Gastroesophageal sphincter (tissue), 4 donors: Measurements from ENCODE around the gene TMEM51. TPM values are rescaled to one million over a fixed set of nuclear protein-coding genes. Genes with fewer than 3 reads are reported as not detected.

ENCODE experiments used
- ATAC-seq: fragments of 150-250 bp; one replicate; pipeline ENCODE4 v1.9.1; 2016; ENCODE audit warnings: mild to moderate bottlenecking, moderate library complexity
- H3K27ac ChIP-seq, 4 donors: fragments of 200-600 bp; sonication (generic) in 3 of 4; 1 replicate in 3 of 4; 2 replicates in 1 of 4; pipeline ENCODE4 v1.5.1; 2016 to 2019
- H3K27me3 ChIP-seq: fragments of 200-600 bp; sonication (generic); one replicate; pipeline ENCODE4 v1.5.1; 2019
- H3K36me3 ChIP-seq, 2 donors: fragments of 200-600 bp; sonication (generic); one replicate each; pipeline ENCODE4 v1.5.1; 2019; ENCODE audit warnings: control low read depth in 1 of 2
- H3K4me1 ChIP-seq, 3 donors: fragments of 200-600 bp; sonication (generic); 1 replicate in 2 of 3; 2 replicates in 1 of 3; pipeline ENCODE4 v1.5.1; 2016 to 2019; ENCODE audit warnings: control low read depth in 2 of 3
- H3K4me3 ChIP-seq, 2 donors: fragments of 200-600 bp; sonication (generic); one replicate each; pipeline ENCODE4 v1.5.1; 2019; ENCODE audit warnings: mild to moderate bottlenecking in 1 of 2, moderate library complexity in 1 of 2
- H3K9me3 ChIP-seq, 3 donors: fragments of 200-600 bp; sonication (generic); one replicate each; pipeline ENCODE4 v1.5.1; 2017 to 2019; ENCODE audit warnings: control low read depth in 2 of 3
- CTCF ChIP-seq, 4 experiments: fragments of 200-600 bp in 2 of 4; fragments of 450-650 bp in 2 of 4; sonication (generic) in 1 of 4; IDR thresholded peaks; one replicate each; pipeline ENCODE4 v1.5.1; 2017 to 2019; ENCODE audit warnings: antibody characterized with exemption in 4 of 4, mild to moderate bottlenecking in 2 of 4, moderate library complexity in 2 of 4
- EP300 ChIP-seq: sonication (generic); formaldehyde crosslinking; IDR thresholded peaks from one replicate; pipeline ENCODE4 v1.6.1; 2017; ENCODE audit warnings: antibody characterized with exemption, mild to moderate bottlenecking
- POLR2A ChIP-seq, 2 donors: fragments of 450-650 bp; IDR thresholded peaks; one replicate each; pipeline ENCODE4 v1.6.1; 2017; ENCODE audit warnings: antibody characterized with exemption in 2 of 2, mild to moderate bottlenecking in 2 of 2, moderate library complexity in 1 of 2
- POLR2AphosphoS5 ChIP-seq: sonication (generic); formaldehyde crosslinking; IDR thresholded peaks from one replicate; pipeline ENCODE4 v1.6.1; 2017; ENCODE audit warnings: antibody characterized with exemption
- WGBS, 2 donors: methylation state at CpG; one replicate each; pipeline ENCODE4 v1.1.5; 2018; ENCODE audit warnings: low coverage in 1 of 2; 5-methylcytosine and 5-hydroxymethylcytosine counted together
- total RNA-seq, 4 donors: library from RNA; depleted of rRNA; stranded (reverse); fragments of >200 nt; gene quantifications; one replicate each; pipeline ENCODE4 v1.1.0, GENCODE V29; 2016

Gene TMEM51
- total RNA-seq, 4 donors from 2014 or later: 12.6 to 34.7 (median 17.7) TPM

- TF ChIP-seq POLR2A (IDR thresholded peaks at IDR 0.05) (no peak), POLR2AphosphoS5 (no peak), EP300 (no peak), CTCF (IDR thresholded peaks at IDR 0.05) (no peak)
- no peak for ATAC-seq
- H3K27me3 ChIP-seq: no peaks in the 10 kb centered on the region
- no peaks in the 10 kb centered on the region for H3K36me3 ChIP-seq
- no peak overlapping the region for H3K4me3 ChIP-seq
- 78 to 93% methylated on average over 3 to 6 of the region's 9 CpGs for WGBS, 2 donors
- H3K4me1 ChIP-seq: peaks cover 0 to 16% (median 0%) of the 10 kb centered on the region in 3 donors
- no peak overlapping the region for H3K27ac ChIP-seq
- H3K9me3 ChIP-seq: no peaks in the 10 kb centered on the region
Measured at GRCh38 chr1:15196069-15196468, 42.5 kb downstream of the TMEM51 start.

GRCh38 chr1:15196807-15197530, 43.4 kb downstream of the TMEM51 start:
- H3K4me3 ChIP-seq: no peak overlapping the region
- 65 to 82% methylated on average over 4 to 5 of the region's 8 CpGs for WGBS, 2 donors
- no peaks in the 10 kb centered on the region for H3K27me3 ChIP-seq
- no peaks in the 10 kb centered on the region for H3K9me3 ChIP-seq
- peaks cover 0 to 25% (median 0%) of the 10 kb centered on the region in 3 donors for H3K4me1 ChIP-seq
- H3K36me3 ChIP-seq: no peaks in the 10 kb centered on the region
- TF ChIP-seq POLR2AphosphoS5 (no peak), POLR2A (IDR thresholded peaks at IDR 0.05) (no peak), EP300 (no peak), CTCF (IDR thresholded peaks at IDR 0.05) (no peak)
- no peak overlapping the region for H3K27ac ChIP-seq
- ATAC-seq: no peak

GRCh38 chr1:15197591-15198447, 44.3 kb downstream of the TMEM51 start:
- Histone ChIP-seq H3K27me3 (no peaks in the 10 kb centered on the region), H3K36me3 (no peaks in the 10 kb centered on the region), H3K4me3 (no peak overlapping the region), H3K4me1 (peaks cover 0 to 29% (median 0%) of the 10 kb centered on the region in 3 donors), H3K9me3 (no peaks in the 10 kb centered on the region), H3K27ac (no peak overlapping the region)
- no peak for ATAC-seq
- TF ChIP-seq POLR2AphosphoS5 (no peak), POLR2A (IDR thresholded peaks at IDR 0.05) (no peak), CTCF (IDR thresholded peaks at IDR 0.05) (no peak), EP300 (no peak)
- whole genome bisulfite sequencing, 2 donors: 75 to 76% methylated on average over 4 to 7 of the region's 12 CpGs

- WGBS, 2 donors: 63 to 83% methylated on average over 4 to 5 of the region's 8 CpGs
- H3K36me3 ChIP-seq: no peaks in the 10 kb centered on the region
- no peak for TF ChIP-seq EP300
- TF ChIP-seq CTCF (IDR thresholded peaks at IDR 0.05): no peak
- H3K4me3 ChIP-seq: no peak overlapping the region
- ATAC-seq: no peak
- no peaks in the 10 kb centered on the region for H3K9me3 ChIP-seq
- no peaks in the 10 kb centered on the region for H3K27me3 ChIP-seq
- no peak overlapping the region for H3K27ac ChIP-seq
- peaks cover 0 to 25% (median 0%) of the 10 kb centered on the region in 3 donors for H3K4me1 ChIP-seq
Measured at GRCh38 chr1:15198684-15199083, 45.1 kb downstream of the TMEM51 start.
